Measurements from ENCODE around the gene SEMA6A. TPM values are rescaled to one million over a fixed set of nuclear protein-coding genes. Genes with fewer than 3 reads are reported as not detected.

The SEMA6A gene
- polyA plus RNA-seq, 3 donors = 0.16 TPM; not detected in 2

DNA sequence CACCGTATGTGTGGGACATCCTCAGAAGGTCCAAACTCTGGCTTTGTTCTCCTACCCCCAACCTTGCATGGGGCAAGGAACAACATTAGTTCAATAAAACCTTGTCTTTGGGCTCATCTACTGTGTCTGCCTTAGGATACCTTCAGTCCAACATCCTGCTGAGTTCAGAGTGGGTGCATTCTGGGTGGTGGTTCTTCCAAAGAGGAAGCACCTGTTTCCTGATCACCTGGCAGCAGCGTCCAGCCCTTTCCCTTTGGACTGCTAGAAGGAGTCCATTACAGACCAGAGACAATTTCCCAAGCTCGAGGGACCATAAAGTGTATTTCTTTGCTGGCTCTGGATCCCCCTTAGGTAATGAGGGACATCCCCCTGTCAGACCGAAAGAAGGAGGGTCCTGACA, 154.1 kb downstream of the SEMA6A start:
- 40% methylated on average over 3 of the region's 4 CpGs for WGBS (ENCODE audit: insufficient coverage)
- H3K4me1 ChIP-seq (ENCODE audit: control insufficient read depth in 1 of 2, insufficient read depth in 2 of 2, low read length in 2 of 2) = no peaks in the 10 kb centered on the region
- peaks cover 0 to 7% of the 10 kb centered on the region in 2 donors for H3K9me3 ChIP-seq (replicated peaks in 1 of 2; ENCODE audit: control insufficient read depth in 1 of 2, insufficient read depth in 1 of 2, low read length in 2 of 2)
- H4K20me1 ChIP-seq (ENCODE audit: insufficient read depth, low read length) = no peaks in the 10 kb centered on the region
- H3K27ac Mint-ChIP-seq = peak overlapping the region in 1 of 7 donors; percentile 4
- H3K79me2 ChIP-seq (ENCODE audit: insufficient read depth, low read length) = no peaks in the 10 kb centered on the region
- H3K27me3 ChIP-seq (ENCODE audit: control insufficient read depth in 2 of 2, insufficient read depth in 2 of 2, low read length in 2 of 2) = no peaks in the 10 kb centered on the region
- no peak overlapping the region for H3K9ac ChIP-seq (ENCODE audit: insufficient read depth, low read length, poor library complexity, severe bottlenecking)
- no peak overlapping the region for H2AFZ ChIP-seq (ENCODE audit: insufficient read depth, low read depth, low read length, poor library complexity, severe bottlenecking)
- TF ChIP-seq, protein P1, sequence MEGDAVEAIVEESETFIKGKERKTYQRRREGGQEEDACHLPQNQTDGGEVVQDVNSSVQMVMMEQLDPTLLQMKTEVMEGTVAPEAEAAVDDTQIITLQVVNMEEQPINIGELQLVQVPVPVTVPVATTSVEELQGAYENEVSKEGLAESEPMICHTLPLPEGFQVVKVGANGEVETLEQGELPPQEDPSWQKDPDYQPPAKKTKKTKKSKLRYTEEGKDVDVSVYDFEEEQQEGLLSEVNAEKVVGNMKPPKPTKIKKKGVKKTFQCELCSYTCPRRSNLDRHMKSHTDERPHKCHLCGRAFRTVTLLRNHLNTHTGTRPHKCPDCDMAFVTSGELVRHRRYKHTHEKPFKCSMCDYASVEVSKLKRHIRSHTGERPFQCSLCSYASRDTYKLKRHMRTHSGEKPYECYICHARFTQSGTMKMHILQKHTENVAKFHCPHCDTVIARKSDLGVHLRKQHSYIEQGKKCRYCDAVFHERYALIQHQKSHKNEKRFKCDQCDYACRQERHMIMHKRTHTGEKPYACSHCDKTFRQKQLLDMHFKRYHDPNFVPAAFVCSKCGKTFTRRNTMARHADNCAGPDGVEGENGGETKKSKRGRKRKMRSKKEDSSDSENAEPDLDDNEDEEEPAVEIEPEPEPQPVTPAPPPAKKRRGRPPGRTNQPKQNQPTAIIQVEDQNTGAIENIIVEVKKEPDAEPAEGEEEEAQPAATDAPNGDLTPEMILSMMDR (IDR thresholded peaks at IDR 0.05) = no peak
- peaks cover 16 to 28% of the 10 kb centered on the region in 2 donors for H3K36me3 Mint-ChIP-seq
- no peaks in the 10 kb centered on the region for H3K4me1 Mint-ChIP-seq
- no peaks in the 10 kb centered on the region for H3K36me3 ChIP-seq (replicated peaks in 1 of 2; ENCODE audit: control insufficient read depth in 1 of 2, insufficient read depth in 2 of 2, low read length in 2 of 2)
- intact Hi-C loops (cut with micrococcal nuclease) = no loop called here
- no peak overlapping the region for H3K4me2 ChIP-seq (replicated peaks; ENCODE audit: extremely low read depth, low read length, poor library complexity, severe bottlenecking)
- H3K4me3 ChIP-seq (replicated peaks in 1 of 3; ENCODE audit: low read depth in 2 of 3, low read length in 3 of 3) = no peak overlapping the region
- H3K9me3 Mint-ChIP-seq = peaks cover 2 to 15% (median 7%) of the 10 kb centered on the region in 7 donors
- no peak overlapping the region for H3K4me3 Mint-ChIP-seq
- peaks cover 0 to 1% (median 0%) of the 10 kb centered on the region in 3 donors for H3K27me3 Mint-ChIP-seq (ENCODE audit: low read depth in 3 of 3)
- DNase-seq = no peak
- H3K27ac ChIP-seq (ENCODE audit: low read depth in 1 of 2, low read length in 2 of 2) = no peak overlapping the region

DNA sequence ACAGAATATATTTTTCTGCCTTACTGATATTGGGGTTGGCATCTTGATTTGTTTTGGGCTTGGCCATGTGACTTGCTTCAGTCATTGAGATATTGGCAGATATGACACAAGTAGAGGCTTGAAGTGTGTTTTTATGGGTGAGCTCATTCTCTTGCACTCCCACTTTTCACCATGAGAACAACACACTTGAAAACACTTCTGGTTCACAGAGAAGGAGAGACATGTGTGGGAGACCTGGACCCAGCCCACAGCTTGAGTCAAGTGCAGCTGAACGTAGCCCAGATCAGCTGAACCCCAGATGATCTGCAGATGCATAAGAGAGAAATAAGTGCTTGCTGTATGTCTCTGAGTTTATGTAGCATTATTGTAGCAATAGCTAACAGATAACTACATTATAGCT, 155.4 kb downstream of the SEMA6A start:
- Mint-ChIP-seq H3K4me3 (no peak overlapping the region), H3K36me3 (peaks cover 15 to 32% of the 10 kb centered on the region in 2 donors), H3K4me1 (no peaks in the 10 kb centered on the region), H3K27me3 (ENCODE audit: low read depth in 3 of 3) (peaks cover 0 to 1% (median 0%) of the 10 kb centered on the region in 3 donors), H3K9me3 (peaks cover 3 to 15% (median 7%) of the 10 kb centered on the region in 7 donors), H3K27ac (no peak overlapping the region)
- intact Hi-C loops (cut with micrococcal nuclease) = no loop called here
- WGBS (ENCODE audit: insufficient coverage) = 100% methylated on average over 1 of the region's 1 CpG
- no peak for DNase-seq
- Histone ChIP-seq H3K79me2 (ENCODE audit: insufficient read depth, low read length) (no peaks in the 10 kb centered on the region), H3K4me1 (ENCODE audit: control insufficient read depth in 1 of 2, insufficient read depth in 2 of 2, low read length in 2 of 2) (no peaks in the 10 kb centered on the region), H3K4me3 (replicated peaks in 1 of 3; ENCODE audit: low read depth in 2 of 3, low read length in 3 of 3) (no peak overlapping the region), H4K20me1 (ENCODE audit: insufficient read depth, low read length) (no peaks in the 10 kb centered on the region), H3K36me3 (replicated peaks in 1 of 2; ENCODE audit: control insufficient read depth in 1 of 2, insufficient read depth in 2 of 2, low read length in 2 of 2) (no peaks in the 10 kb centered on the region), H3K4me2 (replicated peaks; ENCODE audit: extremely low read depth, low read length, poor library complexity, severe bottlenecking) (no peak overlapping the region), H3K27ac (ENCODE audit: low read depth in 1 of 2, low read length in 2 of 2) (no peak overlapping the region), H3K9ac (ENCODE audit: insufficient read depth, low read length, poor library complexity, severe bottlenecking) (no peak overlapping the region), H3K9me3 (replicated peaks in 1 of 2; ENCODE audit: control insufficient read depth in 1 of 2, insufficient read depth in 1 of 2, low read length in 2 of 2) (peaks cover 0 to 7% of the 10 kb centered on the region in 2 donors), H2AFZ (ENCODE audit: insufficient read depth, low read depth, low read length, poor library complexity, severe bottlenecking) (no peak overlapping the region), H3K27me3 (ENCODE audit: control insufficient read depth in 2 of 2, insufficient read depth in 2 of 2, low read length in 2 of 2) (no peaks in the 10 kb centered on the region)
- TF ChIP-seq, protein P1 (IDR thresholded peaks at IDR 0.05) = no peak

Data from CD14-positive monocyte (primary cell).